ENCODE results near the gene AOC3.

DNA sequence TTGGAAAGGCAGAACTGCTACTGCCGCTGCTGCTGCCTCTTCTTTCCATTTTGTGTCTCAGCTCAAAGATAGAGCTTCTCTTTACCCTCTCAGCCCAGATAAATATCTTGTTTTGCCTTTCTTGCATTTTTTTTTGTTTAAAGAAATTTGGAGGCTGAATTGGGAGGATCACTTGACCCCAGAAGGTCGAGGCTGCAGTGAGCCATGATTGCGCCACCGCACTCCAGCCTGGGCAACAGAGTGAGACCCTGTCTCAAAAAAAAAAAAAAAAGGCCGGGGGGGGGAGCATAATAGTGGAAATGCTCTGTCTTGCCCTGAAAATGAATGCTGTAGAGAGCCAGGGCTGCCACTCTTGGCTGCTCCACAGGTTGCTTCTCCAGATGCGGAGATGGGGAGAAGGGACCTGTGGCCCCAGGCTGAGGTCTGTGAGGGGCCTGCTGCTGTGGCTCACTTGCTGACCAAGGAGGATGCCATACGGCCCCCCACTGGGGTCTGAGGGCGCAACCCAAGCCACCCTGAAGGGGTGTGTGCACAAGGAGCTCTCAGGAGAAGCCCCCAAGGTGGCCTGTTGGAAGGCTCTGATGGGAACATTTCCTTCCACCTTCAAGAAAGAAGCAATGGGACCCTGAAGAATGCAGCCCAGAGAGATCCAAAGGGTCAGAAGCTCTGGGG is 28.1 kb downstream of the AOC3 start:
- TF ChIP-seq CTCF (IDR thresholded peaks at IDR 0.05; ENCODE audit: extremely low read depth in 1 of 2, insufficient read depth in 1 of 2, low read depth in 1 of 2, low read length in 2 of 2) (no peak), POLR2AphosphoS5 (IDR thresholded peaks at IDR 0.05; ENCODE audit: insufficient read depth, low read depth, low read length) (no peak), POLR2A (IDR thresholded peaks at IDR 0.05; ENCODE audit: low read depth, low read length) (no peak), GATA2 (IDR thresholded peaks at IDR 0.05; ENCODE audit: insufficient read depth, insufficient read length, low read depth, low read length) (no peak), MYC (IDR thresholded peaks at IDR 0.05; ENCODE audit: low read depth, low read length) (no peak), EZH2 (IDR thresholded peaks at IDR 0.05; ENCODE audit: borderline replicate concordance, low read depth, low read length, severe bottlenecking) (no peak)
- TF ChIP-seq, protein P1, sequence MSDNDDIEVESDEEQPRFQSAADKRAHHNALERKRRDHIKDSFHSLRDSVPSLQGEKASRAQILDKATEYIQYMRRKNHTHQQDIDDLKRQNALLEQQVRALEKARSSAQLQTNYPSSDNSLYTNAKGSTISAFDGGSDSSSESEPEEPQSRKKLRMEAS (IDR thresholded peaks at IDR 0.05; ENCODE audit: insufficient read depth, insufficient read length) = no peak

Data from endothelial cell of umbilical vein (primary cell).